Ishikawa (cell line): Measurements from ENCODE around the gene EPB41L5.

Experiments
- RAD21 ChIP-seq: IDR thresholded peaks from 2 replicates; pipeline ENCODE4 v1.6.1; 2012; ENCODE audit warnings: low read depth
- REST ChIP-seq: IDR thresholded peaks from 2 replicates; pipeline ENCODE4 v1.6.1; 2012; ENCODE audit warnings: low read depth, mild to moderate bottlenecking

DNA sequence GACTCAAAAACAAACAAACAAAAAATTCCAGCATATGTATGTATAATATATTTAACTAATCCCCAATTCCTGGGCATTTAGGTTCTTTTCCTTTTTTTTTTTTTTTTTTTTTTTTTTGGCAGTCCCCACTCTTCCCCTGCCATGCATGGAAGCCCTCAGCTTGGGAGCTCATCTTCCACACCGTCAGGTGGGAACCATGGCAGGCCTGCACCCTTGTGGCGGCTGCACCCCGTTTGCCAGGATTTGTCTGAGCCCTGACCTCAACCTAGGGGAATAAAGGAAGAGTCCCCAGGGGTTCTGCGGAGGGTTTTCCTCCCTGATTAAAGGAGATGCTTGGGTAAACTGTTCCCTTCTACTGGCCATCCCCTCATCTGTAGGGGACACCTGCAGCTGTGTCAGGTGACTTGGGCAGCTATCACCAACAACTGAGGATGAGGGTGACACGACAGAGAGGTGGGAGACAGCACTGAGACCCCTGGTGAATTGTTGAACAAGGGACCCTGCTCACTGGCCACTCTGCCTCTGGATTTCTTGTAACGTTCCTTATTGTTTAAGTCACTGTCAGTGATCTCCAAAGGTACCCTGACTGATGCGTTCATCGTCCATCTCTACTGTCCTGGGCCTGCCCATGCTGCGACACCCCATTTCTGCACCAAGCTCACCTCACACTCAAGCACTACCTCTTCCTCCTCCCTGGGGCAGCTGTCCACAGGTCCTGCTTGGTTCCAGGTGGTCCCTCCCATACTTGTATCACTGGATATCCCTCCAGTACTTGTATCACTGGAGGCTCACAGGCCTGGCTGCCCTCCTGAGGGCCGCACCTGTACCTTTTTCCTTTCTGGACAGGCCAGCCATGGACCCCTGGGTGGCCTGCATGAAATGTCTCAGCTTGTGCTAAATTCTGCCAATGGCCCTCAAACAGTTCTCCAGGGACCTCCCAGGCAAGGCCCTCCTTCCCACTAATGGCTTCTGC lies 195.8 kb downstream of the EPB41L5 start:
- no peak for TF ChIP-seq RAD21
- TF ChIP-seq REST, result no peak
